ENCODE results near the gene FOXQ1. TPM values are rescaled to one million over a fixed set of nuclear protein-coding genes. Genes with fewer than 3 reads are reported as not detected.

The FOXQ1 gene
- total and polyA plus RNA-seq, 2 of the 13 experiments (the other 11 are each of a cell fraction or from before 2014, with no cell fraction given) = 35.2 to 39.8 TPM

DNA sequence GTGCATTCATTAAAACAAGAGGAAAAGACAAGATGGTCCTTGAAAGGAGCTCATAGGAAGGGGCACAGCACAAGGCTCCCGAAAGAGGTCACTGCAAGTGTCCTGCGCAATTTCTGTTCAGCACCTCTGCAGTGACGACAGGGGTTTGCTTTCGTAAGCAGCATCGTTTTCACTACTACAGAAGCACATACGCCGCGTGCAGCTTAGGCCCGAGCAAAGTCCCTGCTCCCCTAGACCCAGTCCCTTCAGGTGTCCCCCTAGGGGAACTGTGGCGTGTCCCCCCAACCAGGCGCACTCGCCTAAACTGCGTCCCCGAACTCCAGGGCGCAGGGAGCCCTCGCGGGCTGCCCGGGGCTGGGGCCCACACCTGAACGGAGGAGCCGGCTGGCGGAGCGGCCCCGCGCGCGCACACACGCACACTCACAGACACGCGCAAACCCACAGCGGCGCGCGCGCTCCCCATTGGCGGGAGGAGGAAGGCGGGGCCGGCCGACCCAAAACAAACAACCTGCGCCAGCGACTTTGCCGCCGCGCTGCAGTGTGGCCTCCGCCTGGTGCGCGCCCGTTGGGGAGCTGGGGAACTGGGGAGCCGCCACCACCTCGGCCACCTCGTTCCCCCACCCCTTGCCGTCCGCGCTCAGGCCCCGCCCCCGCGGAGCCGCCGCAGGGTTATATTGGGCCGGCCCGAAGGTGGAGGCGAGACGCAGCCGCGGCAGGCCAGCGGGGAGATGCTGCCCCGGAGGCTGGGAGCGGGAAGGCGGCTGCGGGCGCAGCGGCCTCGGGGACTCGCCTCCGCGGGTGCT, at the start of gene FOXQ1 (continued):
- TF ChIP-seq, protein P1, sequence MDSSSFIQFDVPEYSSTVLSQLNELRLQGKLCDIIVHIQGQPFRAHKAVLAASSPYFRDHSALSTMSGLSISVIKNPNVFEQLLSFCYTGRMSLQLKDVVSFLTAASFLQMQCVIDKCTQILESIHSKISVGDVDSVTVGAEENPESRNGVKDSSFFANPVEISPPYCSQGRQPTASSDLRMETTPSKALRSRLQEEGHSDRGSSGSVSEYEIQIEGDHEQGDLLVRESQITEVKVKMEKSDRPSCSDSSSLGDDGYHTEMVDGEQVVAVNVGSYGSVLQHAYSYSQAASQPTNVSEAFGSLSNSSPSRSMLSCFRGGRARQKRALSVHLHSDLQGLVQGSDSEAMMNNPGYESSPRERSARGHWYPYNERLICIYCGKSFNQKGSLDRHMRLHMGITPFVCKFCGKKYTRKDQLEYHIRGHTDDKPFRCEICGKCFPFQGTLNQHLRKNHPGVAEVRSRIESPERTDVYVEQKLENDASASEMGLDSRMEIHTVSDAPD (CRISPR knock-in tag; IDR thresholded peaks at IDR 0.05) = peak; percentile 98
- no peak; the same call in 1 of the 2 replicates for TF ChIP-seq SMAD9 (CRISPR knock-in tag; IDR thresholded peaks at IDR 0.05)
- TF ChIP-seq ZNF569 (CRISPR knock-in tag; IDR thresholded peaks at IDR 0.05; ENCODE audit: borderline replicate concordance) = peak; percentile 79; the same call in 1 of the 2 replicates
- no peak for TF ChIP-seq ZNF570 (CRISPR knock-in tag; IDR thresholded peaks at IDR 0.05; ENCODE audit: borderline replicate concordance)
- peak; percentile 96 for TF ChIP-seq SALL1 (CRISPR knock-in tag; IDR thresholded peaks at IDR 0.05)
- peak; percentile 73; the same call in 1 of the 2 replicates for TF ChIP-seq ZNF615 (CRISPR knock-in tag; IDR thresholded peaks at IDR 0.05; ENCODE audit: borderline replicate concordance)
- TF ChIP-seq ZNF589 (CRISPR knock-in tag; conservative IDR thresholded peaks at IDR 0.05) = no peak; the same call in none of the 2 replicates
- TF ChIP-seq ZNF468 (CRISPR knock-in tag; IDR thresholded peaks at IDR 0.05) = peak; percentile 70; the same call in 1 of the 2 replicates
- TF ChIP-seq FOXP1 (IDR thresholded peaks at IDR 0.05) = no peak
- peak; percentile 70 for TF ChIP-seq FOXP1 (CRISPR knock-in tag; IDR thresholded peaks at IDR 0.05)
- peak in 1 of 2 experiments; percentile 87; a peak in 1 of 4 replicates for TF ChIP-seq ATF4 (CRISPR knock-in tag; IDR thresholded peaks at IDR 0.05)
- peak; percentile 92 for TF ChIP-seq SRY (CRISPR knock-in tag; IDR thresholded peaks at IDR 0.05)
- no peak; the same call in 1 of the 2 replicates for TF ChIP-seq CHD2 (IDR thresholded peaks at IDR 0.05; ENCODE audit: low read depth, low read length)
- TF ChIP-seq TRIM24 (CRISPR knock-in tag; IDR thresholded peaks at IDR 0.05) = peak; percentile 68; the same call in 1 of the 2 replicates
- peak; percentile 97 for TF ChIP-seq ZFX (CRISPR knock-in tag; IDR thresholded peaks at IDR 0.05; ENCODE audit: low read depth)
- TF ChIP-seq, protein P2, sequence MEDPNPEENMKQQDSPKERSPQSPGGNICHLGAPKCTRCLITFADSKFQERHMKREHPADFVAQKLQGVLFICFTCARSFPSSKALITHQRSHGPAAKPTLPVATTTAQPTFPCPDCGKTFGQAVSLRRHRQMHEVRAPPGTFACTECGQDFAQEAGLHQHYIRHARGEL (CRISPR knock-in tag; IDR thresholded peaks at IDR 0.05) = peak; percentile 27; the same call in 1 of the 2 replicates
- TF ChIP-seq, protein P3, sequence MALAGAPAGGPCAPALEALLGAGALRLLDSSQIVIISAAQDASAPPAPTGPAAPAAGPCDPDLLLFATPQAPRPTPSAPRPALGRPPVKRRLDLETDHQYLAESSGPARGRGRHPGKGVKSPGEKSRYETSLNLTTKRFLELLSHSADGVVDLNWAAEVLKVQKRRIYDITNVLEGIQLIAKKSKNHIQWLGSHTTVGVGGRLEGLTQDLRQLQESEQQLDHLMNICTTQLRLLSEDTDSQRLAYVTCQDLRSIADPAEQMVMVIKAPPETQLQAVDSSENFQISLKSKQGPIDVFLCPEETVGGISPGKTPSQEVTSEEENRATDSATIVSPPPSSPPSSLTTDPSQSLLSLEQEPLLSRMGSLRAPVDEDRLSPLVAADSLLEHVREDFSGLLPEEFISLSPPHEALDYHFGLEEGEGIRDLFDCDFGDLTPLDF (CRISPR knock-in tag; IDR thresholded peaks at IDR 0.05) = peak; percentile 89
- TF ChIP-seq NFIC (IDR thresholded peaks at IDR 0.05; ENCODE audit: low read length) = peak; percentile 54; the same call in 1 of the 2 replicates
- peak; percentile 81; the same call in 1 of the 2 replicates for TF ChIP-seq ZNF644 (CRISPR knock-in tag; IDR thresholded peaks at IDR 0.05; ENCODE audit: low read depth)
- TF ChIP-seq ARNT2 (CRISPR knock-in tag; IDR thresholded peaks at IDR 0.05; ENCODE audit: low read depth) = peak; percentile 97
- TF ChIP-seq, protein P4, sequence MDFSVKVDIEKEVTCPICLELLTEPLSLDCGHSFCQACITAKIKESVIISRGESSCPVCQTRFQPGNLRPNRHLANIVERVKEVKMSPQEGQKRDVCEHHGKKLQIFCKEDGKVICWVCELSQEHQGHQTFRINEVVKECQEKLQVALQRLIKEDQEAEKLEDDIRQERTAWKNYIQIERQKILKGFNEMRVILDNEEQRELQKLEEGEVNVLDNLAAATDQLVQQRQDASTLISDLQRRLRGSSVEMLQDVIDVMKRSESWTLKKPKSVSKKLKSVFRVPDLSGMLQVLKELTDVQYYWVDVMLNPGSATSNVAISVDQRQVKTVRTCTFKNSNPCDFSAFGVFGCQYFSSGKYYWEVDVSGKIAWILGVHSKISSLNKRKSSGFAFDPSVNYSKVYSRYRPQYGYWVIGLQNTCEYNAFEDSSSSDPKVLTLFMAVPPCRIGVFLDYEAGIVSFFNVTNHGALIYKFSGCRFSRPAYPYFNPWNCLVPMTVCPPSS (IDR thresholded peaks at IDR 0.05) = no peak
